Lower leg skin (tissue), 4 donors: ENCODE data around the gene SLC10A7. TPM values are rescaled to one million over a fixed set of nuclear protein-coding genes. Genes with fewer than 3 reads are reported as not detected.

Experiments
- DNase-seq, 2 donors: peaks; one replicate each; pipeline ENCODE4 v3.0.0-alpha.2; 2019; ENCODE audit warnings: low spot score in 2 of 2
- H3K4me3 ChIP-seq: fragments of 200-600 bp; sonication (generic); 2 replicates; pipeline ENCODE4 v1.5.1; 2017; ENCODE audit warnings: mild to moderate bottlenecking, low read depth; ENCODE audit not compliant: poor library complexity, severe bottlenecking
- CTCF ChIP-seq, 3 donors: fragments of 450-650 bp; IDR thresholded peaks; one replicate each; pipeline ENCODE4 v1.5.1; 2016; ENCODE audit warnings: antibody characterized with exemption in 3 of 3, mild to moderate bottlenecking in 3 of 3, moderate library complexity in 2 of 3
- POLR2A ChIP-seq, 2 donors: fragments of 450-650 bp; IDR thresholded peaks; one replicate each; pipeline ENCODE4 v1.6.1; 2016 to 2017; ENCODE audit warnings: antibody characterized with exemption in 2 of 2, mild to moderate bottlenecking in 1 of 2, moderate library complexity in 1 of 2
- WGBS, 2 donors: methylation state at CpG; one replicate each; pipeline ENCODE4 v1.1.5; 2018; 5-methylcytosine and 5-hydroxymethylcytosine counted together
- intact Hi-C: fragments of 100-400 bp; cut with DNase I; formaldehyde crosslinking; loops from one replicate; pipeline ENCODE4 v1.15.0; 2023; ENCODE audit warnings: low total_unique reads
- total RNA-seq, 4 donors: library from RNA; depleted of rRNA; stranded (reverse); fragments of >200 nt; gene quantifications; one replicate each; pipeline ENCODE4 v1.1.0, GENCODE V29; 2016

SLC10A7 gene
- total RNA-seq, 4 donors from 2014 or later, result 5.5 to 11.0 (median 8.8) TPM

- TF ChIP-seq POLR2A (IDR thresholded peaks at IDR 0.05), result no peak
- no peak for TF ChIP-seq CTCF (IDR thresholded peaks at IDR 0.05)
- 95 to 98% methylated on average over 2 of the region's 2 CpGs for whole genome bisulfite sequencing, 2 donors
Measured at GRCh38 chr4:146302822-146303221, 218.9 kb downstream of the SLC10A7 start.

GRCh38 chr4:146299607-146300006 is 222.1 kb downstream of the SLC10A7 start:
- H3K4me3 ChIP-seq, result no peak overlapping the region
- intact Hi-C loops, result no loop called here
- TF ChIP-seq POLR2A (IDR thresholded peaks at IDR 0.05) (no peak), CTCF (IDR thresholded peaks at IDR 0.05) (no peak)
- WGBS, 2 donors, result 95 to 96% methylated on average over 3 of the region's 3 CpGs
- no peak for DNase-seq

More at GRCh38 chr4:146302822-146303221, 218.9 kb downstream of the SLC10A7 start:
- intact Hi-C loops, result loop anchor here (1.0 kb wide), 1 partner anchor 29 kb away; no protein-coding TSS in a partner anchor
- no peak for DNase-seq
- H3K4me3 ChIP-seq, result no peak overlapping the region

DNA sequence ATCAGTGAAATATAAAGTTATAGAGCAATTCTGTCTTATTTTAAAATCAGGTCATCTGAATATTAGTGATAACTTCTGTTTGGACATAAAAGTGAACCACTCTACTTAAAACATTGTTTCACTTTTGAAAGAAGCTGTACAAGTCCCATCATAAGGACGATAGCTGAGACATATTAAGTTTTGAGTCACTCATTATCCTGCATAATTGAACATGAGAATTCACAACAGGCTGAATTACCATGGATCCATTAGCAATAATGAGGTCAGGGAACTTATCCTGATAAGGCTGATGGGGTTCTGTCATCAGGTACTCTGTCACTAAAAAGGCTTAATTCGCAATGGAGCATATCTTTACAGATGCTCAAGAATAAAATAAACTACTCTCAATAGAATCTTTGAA is 227.0 kb downstream of the SLC10A7 start:
- DNase-seq, result no peak
- no peak overlapping the region for H3K4me3 ChIP-seq
- 83 to 90% methylated on average over 2 of the region's 2 CpGs for WGBS, 2 donors
- intact Hi-C loops, result no loop called here
- TF ChIP-seq CTCF (IDR thresholded peaks at IDR 0.05), result no peak

DNA sequence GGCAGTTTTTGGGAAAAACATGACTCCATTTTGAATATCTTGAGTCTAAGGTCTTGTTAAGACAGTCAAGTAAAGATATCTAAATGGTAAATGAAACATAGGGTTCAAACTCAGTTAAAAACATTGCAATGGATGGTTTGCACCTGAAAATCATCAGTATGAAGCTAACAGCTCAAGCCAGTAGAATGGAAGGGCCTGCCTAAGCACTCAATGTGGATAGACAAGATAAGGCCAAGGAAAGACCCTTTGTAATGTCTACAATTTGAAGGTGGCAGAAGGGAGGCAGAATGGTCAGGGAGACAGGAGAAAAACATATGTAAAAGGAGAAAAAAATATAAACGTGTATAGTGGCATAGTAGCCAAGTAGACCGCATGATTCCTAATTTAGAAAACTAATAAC is 229.2 kb downstream of the SLC10A7 start:
- no peak for TF ChIP-seq CTCF (IDR thresholded peaks at IDR 0.05)
- no peak for TF ChIP-seq POLR2A (IDR thresholded peaks at IDR 0.05)
- H3K4me3 ChIP-seq, result no peak overlapping the region
- WGBS, 2 donors, result 83 to 85% methylated on average over 2 of the region's 2 CpGs
- intact Hi-C loops, result no loop called here
- DNase-seq, result no peak

DNA sequence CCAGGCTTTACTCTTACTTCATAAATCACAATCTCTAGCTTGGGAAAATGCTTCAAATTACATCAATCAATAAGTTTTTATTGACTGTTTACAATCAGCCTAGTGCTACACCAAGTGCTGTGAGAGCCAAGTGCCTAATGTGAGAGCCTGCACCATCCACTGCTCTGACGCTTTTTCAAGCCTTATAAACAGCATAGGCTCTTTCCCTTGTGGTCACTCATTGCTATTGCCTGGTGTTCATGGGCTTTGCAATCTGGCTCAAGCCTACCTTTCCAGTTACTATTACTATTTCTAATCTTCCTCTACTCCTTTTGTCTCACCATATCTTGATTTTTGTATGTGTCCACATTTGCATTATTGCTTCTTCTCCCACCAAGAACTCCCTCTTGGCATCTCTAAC is 230.4 kb downstream of the SLC10A7 start:
- no peak overlapping the region for H3K4me3 ChIP-seq
- WGBS, 2 donors, result 100% methylated on average over 1 of the region's 1 CpG
- no peak for TF ChIP-seq POLR2A (IDR thresholded peaks at IDR 0.05)
- no peak for TF ChIP-seq CTCF (IDR thresholded peaks at IDR 0.05)
- intact Hi-C loops, result no loop called here
- no peak for DNase-seq

GRCh38 chr4:146288193-146288592 is 233.5 kb downstream of the SLC10A7 start:
- no peak for DNase-seq
- no peak for TF ChIP-seq CTCF (IDR thresholded peaks at IDR 0.05)
- no peak for TF ChIP-seq POLR2A (IDR thresholded peaks at IDR 0.05)
- 76 to 80% methylated on average over 4 of the region's 4 CpGs for WGBS, 2 donors
- intact Hi-C loops, result no loop called here
- H3K4me3 ChIP-seq, result no peak overlapping the region
